Activated T-helper 1 cell treated with anti-CD3 and anti-CD28 coated beads, Interleukin-2, amount 50 U/mL, for 16 hours (primary cell): ENCODE data around the gene CACNA1C.

Experiments
- DNase-seq, 2 donors: peaks; one replicate each; pipeline ENCODE4 v3.0.0-alpha.2; 2020; ENCODE audit warnings: low read depth in 1 of 2, low spot score in 1 of 2

Gene CACNA1C

DNA sequence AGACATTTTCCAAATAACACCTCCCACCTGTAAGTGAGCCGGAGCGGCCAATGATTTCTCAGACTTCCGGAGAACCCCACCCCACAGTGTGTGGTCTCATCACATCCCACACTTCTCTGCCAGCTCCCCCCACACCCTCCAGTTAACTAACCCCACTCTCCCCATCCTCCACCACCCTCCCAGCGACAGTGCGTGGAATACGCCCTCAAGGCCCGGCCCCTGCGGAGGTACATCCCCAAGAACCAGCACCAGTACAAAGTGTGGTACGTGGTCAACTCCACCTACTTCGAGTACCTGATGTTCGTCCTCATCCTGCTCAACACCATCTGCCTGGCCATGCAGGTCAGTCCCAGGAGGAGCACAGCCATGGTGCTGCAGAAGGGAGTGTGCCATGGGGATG, 557.6 kb downstream of the CACNA1C start:
- DNase-seq = no peak

DNA sequence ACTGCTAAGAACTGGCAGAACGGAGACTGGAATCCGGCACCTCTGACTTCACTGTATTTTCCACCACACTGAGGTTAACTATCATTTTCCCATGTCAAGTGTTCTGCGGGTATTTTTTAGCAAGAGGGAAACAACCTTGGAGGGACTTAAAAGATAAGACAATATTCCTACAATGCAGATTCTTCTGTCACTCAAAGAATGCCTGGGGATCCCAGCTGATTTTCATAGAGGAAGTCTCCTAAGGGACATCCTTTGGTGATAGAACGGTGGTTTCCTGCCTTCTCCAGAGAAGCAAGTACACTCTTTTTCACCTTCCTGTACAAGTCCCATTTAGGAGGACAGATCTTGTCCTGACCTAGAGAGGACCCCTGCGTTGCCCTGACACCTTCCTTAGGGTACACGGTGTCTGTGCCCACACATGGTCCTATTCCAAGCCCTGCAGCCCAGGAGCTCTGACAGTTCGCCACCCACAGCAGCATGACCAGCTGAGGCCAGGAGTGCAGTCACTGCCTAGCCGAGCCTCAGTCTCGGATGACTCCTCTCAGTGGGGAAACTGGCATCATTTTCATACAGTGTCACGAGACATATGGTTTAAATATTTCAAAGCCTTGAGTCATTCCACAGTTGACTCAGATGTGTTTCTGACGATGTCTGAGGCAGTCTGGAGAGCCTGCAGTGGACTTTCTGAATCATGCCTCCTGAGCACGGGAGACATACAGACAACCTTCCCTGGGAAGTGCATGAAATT, 560.7 kb downstream of the CACNA1C start:
- no peak for DNase-seq

GRCh38 chr12:2614341-2614740, 561.6 kb downstream of the CACNA1C start:
- DNase-seq = no peak

DNA sequence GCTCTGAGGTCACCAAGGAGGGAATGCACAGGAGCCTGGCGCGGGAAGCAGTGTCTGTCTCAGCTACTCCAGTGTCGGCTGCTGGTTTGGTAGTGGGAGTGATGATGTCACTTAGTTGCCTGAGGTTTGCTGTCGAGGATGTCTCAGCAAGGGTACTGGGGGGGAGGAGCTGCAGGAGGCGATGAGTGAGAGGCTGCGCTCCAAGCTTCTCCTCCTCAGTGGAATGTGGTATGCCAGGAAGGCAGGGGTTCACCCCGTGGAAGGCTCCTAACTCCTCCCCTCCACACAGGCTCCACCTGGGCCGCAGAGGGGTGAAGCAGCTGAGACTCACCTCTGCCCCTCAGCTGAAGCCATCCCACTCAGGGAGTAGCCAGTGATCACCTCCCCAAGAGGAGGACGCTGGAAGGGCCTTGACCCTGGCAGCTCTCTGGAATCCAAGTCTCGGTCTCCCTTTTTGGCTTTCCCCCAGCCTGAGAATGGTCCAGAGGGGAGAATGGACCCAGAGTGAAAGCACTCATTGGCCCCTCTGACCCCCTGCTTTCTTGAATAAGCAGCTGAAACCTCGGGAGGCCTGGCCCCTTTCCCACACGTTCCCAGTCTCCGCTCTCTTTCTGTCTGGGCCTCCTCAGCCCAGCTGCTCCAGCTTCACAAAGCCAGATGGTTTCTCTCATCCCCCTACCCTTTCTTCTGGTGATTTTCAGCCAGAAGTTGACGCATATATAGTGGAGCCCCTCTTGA, 563.0 kb downstream of the CACNA1C start:
- no peak for DNase-seq

DNA sequence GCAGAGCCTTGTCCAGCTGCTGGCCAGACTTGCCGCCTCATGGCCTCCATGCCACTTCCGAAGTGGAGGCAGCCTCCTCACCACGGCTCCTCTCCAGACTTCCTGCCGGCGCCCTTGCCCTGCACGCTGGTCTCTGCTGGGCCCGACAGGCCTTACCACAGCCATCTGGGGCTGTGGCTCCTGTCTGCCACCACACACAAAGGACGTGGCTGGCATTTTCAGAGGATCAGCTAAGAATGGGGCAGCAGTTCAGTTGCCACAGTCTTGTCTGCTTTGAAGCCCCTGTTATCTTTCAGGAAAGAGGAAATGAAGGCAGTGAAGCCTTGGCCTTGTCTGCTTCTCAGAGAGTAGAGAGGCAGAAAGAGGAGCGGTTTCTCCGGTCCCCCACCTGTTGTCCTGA, 564.0 kb downstream of the CACNA1C start:
- no peak for DNase-seq

- no peak for DNase-seq
Measured at GRCh38 chr12:2617365-2617764, 564.6 kb downstream of the CACNA1C start.

DNA sequence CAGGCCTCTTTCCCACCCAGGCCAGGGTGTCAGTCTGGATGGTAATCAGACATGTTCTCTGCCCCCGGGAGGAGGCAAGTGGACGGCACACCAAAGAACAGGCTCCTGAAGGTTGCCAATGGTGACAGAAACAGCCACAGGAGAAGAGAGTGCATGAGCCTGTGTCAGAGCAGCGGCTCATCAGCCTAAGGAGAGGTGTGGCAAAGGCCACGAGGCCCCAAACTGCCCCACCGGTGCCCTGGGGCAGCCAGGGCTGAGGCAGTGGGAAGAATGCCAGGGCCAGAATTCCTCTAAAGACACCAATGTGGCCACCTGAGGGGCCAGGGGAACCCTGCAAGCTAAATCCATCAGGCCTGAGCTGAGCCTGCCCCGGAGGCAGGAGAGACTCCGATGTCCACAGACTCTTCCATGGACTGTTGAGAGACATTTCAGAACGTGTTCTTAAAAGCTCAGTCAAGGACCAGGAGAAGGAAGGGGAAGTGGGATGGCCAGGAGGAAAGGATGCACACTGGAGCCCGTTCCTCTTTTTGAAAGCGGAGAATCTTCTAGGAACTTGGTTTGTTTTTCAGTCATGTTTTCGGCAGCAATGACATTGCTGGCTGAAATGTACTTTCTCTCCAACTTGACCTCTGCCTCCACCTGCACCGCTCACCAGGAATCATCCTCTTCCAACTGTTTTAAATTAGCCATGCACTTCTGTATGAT, 565.7 kb downstream of the CACNA1C start:
- no peak for DNase-seq

DNA sequence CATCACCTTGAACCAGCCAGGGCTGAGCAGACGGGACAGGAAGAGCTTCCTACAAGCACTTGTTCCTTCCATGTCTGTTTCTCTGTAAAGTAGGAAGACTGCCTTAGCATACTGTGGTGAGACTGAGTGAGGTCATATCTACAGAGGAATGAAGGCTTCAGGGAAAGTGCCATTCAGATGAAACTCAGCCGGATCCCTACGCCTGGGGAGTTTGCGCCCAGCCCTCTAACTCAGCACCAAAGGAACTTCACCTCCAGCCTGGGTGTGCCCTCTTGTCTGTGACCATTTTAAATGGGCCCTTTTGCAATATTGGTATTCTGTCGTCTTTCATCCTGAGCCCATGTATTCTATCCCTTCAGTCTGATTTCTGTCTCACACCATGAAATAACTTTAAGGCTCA, 566.3 kb downstream of the CACNA1C start:
- no peak for DNase-seq

GRCh38 chr12:2622460-2622859, 569.7 kb downstream of the CACNA1C start:
- DNase-seq = no peak

GRCh38 chr12:2623472-2623871, 570.7 kb downstream of the CACNA1C start:
- DNase-seq = no peak

GRCh38 chr12:2624543-2625288, 571.9 kb downstream of the CACNA1C start:
- no peak for DNase-seq

DNA sequence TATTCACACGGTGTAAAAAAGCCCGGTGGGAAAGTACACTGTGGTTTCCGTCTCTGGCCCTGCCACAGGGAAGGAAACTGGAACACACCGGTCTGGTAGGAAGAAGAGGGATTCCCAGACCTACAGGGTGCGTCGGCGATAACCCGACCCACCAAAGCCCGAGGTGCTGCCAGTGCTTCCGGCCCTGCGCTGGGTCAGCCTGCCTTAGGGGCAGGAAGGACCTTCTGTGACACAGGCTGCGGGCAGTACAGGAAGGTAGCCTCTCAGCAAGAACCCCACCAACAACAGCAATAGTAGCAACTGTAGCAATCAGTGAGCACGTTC, 572.5 kb downstream of the CACNA1C start:
- DNase-seq = no peak

- no peak for DNase-seq
Measured at GRCh38 chr12:2627076-2627834, 574.5 kb downstream of the CACNA1C start.

- DNase-seq = no peak
Measured at GRCh38 chr12:2627835-2628191, 575.0 kb downstream of the CACNA1C start.

DNA sequence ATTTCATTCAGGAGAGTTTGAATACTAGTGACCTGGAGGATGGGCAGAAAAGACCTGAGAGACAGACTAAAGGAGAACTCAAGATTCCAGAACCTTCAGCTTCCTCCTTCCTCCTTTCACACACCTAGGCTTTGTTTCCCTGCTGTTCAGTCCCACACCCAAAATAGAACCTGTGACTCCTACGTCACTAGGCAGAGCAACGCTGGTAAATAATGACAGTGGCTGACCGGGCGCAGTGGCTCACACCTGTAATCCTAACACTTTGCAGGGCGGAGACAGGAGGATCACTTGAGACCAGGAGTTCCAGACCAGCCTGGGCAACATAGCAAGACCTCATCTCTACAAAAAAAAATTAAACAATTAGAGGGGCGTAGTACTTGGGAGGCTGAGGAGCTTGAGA, 575.6 kb downstream of the CACNA1C start:
- no peak for DNase-seq

DNA sequence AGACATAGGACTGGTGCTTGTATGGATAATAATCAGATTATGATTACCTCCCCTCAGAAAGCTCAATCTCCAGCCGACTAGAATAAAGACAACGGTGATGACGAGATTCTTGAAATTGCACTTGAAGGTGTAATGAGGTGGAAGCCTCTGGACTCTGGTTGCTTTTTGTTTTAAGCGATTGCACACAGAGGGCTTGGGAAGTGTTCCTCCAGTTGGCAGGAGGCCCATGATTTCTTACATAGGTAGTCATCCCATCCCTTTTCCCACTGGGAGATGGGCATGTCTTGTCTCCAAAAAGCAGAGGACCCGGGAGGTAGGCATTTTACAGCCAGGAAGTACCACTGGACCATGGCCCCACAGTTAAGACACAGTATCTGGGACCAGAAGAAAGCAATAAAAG, 576.3 kb downstream of the CACNA1C start:
- DNase-seq = no peak

DNA sequence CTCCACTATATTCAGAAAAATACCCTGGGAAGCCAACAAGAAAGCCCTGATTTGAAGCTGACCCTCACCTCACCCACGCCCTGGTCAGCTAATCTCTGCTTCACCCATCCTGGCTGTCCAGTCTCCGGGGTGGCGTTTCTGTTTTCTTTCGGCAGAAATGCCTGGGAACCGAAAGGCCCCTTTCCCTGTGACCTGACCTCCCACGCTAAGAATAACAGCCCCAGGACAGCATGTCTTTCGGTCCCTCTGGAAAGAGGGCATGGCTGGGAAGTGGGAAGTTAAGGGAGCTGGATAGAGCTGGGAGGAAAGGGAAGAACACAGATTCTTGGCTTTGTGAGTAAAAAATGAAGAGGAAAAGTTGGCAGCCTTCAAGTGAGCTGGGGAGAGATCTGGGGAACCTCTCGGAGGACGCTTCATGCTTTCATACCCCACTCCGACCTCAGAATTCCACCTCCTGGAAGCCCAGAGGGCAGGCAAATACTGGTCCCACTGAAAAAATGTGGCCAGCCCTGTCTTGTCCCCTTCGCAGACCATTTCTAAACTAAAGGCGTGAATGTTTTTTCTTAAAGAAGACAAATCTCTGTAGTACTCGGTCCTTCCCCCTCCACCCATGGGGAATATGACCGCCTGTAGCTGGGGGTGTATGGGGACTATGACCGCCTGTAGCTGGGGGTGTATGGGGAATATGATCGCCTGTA, 579.0 kb downstream of the CACNA1C start:
- DNase-seq = no peak

GRCh38 chr12:2633176-2633824, 580.5 kb downstream of the CACNA1C start:
- DNase-seq = no peak

DNA sequence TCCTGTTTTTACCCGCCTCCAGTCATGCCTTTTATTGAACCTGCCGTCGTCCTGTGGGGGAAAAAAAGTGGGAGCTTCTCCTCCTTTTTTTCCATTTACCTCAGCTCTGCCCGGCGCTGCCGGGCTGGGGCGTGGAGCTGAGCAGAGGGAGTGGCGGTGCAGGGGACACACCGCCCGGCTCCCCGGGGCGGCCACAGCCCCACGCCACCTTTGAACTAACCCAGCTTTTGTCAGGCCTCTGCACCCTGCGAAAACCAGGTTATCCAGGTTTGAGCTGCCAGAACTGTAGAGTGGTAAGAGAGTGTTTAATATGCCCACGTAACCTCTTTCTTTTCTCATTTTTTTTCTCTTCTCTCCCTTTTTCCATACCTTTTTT, 581.0 kb downstream of the CACNA1C start:
- DNase-seq = no peak

GRCh38 chr12:2634471-2634870, 581.7 kb downstream of the CACNA1C start:
- DNase-seq = no peak
